GM13977 (cell line): ENCODE measurements around the gene ATP2A2.
"Not testable (repeated sequence)": the region's sequence is repeated elsewhere in the genome, so short reads cannot be mapped to it uniquely, and the experiment has no call there.

ENCODE experiments used
- DNase-seq: peaks from one replicate; pipeline ENCODE4 v3.0.0; 2012; ENCODE audit warnings: low spot score
- in situ Hi-C: fragments of 300-500 bp; cut with MboI; formaldehyde crosslinking; loops from one replicate; pipeline ENCODE4 v1.12.0; 2022; ENCODE audit warnings: low sequenced_read_pairs, low pct_unique_long_range_greater_than_20kb, mixed read lengths, inconsistent platforms; ENCODE audit not compliant: unreplicated experiment
- TF ChIP-seq, protein P1 (sequence below): IDR thresholded peaks from 2 replicates; pipeline ENCODE4 v1.5.1; 2012; ENCODE audit warnings: mild to moderate bottlenecking, control low read depth; ENCODE audit not compliant: insufficient read depth; ENCODE audit errors: extremely low read depth, missing control alignments

The ATP2A2 gene

DNA sequence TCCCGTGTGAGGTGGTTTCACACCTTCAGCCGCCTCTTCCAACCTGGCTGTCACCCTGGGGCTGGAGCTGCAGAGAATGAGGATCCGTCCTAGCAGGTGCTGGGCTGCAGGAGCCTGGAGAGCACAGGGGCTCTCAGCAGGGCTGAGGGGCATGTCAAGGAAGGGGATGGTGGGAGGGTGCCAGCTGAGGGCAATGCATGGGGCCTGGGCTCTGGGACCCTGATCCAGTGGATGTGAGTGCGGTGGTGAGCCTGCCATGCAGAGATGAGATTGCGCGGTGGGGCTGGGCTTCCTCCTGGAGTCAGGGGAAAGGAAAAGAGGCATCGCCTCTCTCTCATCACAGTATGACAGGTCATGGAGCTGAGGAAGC lies 91.0 kb downstream of the ATP2A2 start:
- DNase-seq: no peak

DNA sequence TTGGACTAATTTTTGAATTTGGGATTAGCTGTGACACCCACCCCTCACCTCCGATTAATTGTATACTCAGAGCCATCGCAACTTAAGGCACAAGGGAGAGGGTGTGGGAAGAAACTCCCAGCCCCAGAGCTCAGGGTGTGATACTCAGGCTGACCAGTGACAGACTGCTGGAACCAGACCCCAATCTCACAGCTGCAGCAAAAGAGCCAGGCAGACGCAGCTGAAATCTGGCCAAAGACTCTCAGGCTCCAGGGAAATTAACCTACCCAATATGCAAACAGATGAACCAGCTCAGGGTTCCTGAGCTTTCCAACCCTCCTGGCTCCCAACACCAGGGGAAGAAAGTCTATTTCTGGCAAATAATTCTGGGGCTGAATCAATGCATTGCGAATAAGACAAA lies 92.0 kb downstream of the ATP2A2 start:
- DNase-seq: no peak
- in situ Hi-C loops: no loop called here
- TF ChIP-seq, protein P1, sequence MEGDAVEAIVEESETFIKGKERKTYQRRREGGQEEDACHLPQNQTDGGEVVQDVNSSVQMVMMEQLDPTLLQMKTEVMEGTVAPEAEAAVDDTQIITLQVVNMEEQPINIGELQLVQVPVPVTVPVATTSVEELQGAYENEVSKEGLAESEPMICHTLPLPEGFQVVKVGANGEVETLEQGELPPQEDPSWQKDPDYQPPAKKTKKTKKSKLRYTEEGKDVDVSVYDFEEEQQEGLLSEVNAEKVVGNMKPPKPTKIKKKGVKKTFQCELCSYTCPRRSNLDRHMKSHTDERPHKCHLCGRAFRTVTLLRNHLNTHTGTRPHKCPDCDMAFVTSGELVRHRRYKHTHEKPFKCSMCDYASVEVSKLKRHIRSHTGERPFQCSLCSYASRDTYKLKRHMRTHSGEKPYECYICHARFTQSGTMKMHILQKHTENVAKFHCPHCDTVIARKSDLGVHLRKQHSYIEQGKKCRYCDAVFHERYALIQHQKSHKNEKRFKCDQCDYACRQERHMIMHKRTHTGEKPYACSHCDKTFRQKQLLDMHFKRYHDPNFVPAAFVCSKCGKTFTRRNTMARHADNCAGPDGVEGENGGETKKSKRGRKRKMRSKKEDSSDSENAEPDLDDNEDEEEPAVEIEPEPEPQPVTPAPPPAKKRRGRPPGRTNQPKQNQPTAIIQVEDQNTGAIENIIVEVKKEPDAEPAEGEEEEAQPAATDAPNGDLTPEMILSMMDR: no peak

More for the DNA sequence above, 91.0 kb downstream of the ATP2A2 start:
- in situ Hi-C loops: no loop called here
- TF ChIP-seq, protein P1: no peak

DNA sequence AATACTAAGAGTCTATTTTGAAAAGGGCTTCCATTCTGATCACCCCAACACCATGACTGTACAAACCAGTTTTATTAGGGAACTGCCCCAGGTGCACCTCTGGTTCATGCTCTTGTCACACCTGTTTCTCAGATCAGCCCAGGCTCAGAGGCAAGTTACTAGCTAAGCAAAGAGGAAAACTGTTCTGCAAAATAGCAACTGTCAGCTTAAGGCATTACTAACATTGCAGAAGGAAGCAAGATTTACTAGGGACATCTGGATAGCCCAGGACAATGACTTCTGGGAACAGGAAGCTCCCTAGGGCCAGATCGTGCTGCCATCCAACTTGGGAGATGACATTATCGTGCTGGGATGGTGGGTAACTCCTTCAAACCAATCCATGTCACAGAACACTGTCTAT lies 92.4 kb downstream of the ATP2A2 start:
- TF ChIP-seq, protein P1: no peak
- in situ Hi-C loops: no loop called here
- no peak for DNase-seq

DNA sequence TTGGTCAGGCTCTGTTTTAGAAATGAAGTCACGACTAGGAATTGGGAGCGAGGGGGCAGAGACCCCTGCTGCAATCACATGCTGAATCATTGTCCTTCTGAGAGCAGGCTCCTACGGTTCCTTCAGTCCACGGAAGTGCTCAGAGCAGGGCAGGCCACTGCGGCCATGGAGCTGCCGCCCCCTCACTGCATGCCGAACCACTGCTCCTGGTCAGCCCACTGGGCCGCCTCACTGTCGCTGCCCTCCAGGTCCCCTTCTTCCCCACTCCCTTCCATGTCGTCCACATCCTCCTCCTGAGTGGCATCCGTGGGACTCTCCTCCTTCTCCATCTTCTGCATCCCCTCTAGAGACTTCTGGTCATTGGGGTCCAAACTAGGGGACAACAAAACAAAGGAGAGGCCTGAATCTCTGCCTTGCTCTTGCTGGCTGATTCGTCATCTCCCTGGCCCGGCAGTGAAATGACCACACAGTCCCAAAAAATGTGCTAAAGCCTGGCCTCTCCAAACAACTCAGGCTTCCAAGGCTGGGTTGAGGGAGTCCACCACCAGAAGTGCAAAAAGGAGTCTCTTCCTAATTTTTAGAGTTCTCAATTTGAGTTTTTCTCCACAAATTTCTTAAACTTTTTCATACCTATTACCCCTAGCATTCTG lies 93.0 kb downstream of the ATP2A2 start:
- in situ Hi-C loops: no loop called here
- TF ChIP-seq, protein P1: no peak
- DNase-seq: no peak

DNA sequence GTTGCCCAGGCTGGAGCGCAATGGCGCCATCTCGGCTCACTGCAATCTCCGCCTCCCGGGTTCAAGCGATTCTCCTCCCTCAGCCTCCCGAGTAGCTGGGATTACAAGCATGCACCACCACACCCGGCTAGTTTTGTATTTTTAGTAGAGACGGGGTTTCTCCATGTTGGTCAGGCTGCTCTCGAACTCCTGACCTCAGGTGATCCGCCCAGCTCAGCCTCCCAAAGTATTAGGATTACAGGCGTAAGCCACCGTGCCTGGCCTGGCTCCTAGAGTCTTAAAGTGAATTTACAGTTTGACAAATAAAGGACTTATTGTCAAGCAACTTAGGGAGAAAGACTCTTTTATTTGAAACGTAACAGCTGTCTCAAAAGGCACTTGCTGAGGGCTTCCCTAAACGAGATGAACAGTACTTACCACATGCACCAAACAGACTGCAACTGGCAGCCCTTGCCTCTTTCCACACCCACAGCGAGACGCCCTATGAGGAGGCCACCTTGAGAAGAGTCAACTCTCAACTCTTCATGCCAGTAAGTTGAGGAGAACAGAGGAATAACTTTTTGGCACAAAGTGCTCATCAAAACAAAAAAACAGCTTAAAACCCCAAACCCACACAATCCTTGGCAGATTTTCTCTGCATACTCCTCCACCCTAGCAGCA lies 97.2 kb downstream of the ATP2A2 start:
- DNase-seq, in situ Hi-C loops: not testable (repeated sequence)

DNA sequence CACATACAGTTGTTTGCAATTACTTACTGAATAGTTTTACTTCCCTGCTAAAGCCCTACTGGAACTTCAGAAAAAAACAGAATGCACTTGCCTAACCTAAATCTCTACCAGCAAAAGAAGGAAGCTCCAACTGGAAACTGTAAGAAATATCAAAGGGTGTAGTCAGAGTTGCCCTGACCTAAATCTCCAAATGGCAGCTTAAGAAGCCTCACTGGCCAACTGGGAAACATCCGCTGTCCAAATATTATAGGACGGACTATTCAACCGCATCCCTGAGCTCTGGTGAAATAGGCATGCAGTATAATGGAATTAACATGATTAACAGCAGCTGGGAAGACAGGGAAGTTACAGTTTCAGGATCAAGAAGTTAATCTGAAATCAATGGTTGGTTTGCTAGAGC lies 98.2 kb downstream of the ATP2A2 start:
- TF ChIP-seq, protein P1: no peak

DNA sequence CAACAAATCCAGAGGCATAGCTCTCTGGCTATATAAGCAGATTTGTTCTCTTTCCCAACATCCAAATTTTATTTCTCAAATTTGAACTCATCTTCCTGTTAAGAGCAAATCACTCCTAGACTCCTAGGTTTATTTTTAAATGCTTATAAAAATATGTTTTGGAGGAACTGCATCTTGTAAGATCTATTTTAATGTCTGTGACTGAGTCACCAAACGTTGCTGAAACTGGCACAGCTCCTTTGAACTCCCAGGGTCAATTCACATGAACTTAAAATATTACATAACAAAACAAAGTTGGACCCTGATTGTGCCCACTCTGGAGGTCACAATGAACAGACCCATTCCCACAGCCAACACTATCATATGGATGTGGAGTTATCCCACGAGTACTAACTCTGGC lies 98.6 kb downstream of the ATP2A2 start:
- TF ChIP-seq, protein P1: no peak
- in situ Hi-C loops: no loop called here
- DNase-seq: no peak

More for the DNA sequence above, 98.2 kb downstream of the ATP2A2 start:
- DNase-seq: no peak
- in situ Hi-C loops: no loop called here
